RKO (cell line): ENCODE results near the gene LCT.

Experiments used
- DNase-seq: peaks from one replicate; pipeline ENCODE4 v3.0.0-alpha.2; 2016; ENCODE audit warnings: low spot score

LCT gene

DNA sequence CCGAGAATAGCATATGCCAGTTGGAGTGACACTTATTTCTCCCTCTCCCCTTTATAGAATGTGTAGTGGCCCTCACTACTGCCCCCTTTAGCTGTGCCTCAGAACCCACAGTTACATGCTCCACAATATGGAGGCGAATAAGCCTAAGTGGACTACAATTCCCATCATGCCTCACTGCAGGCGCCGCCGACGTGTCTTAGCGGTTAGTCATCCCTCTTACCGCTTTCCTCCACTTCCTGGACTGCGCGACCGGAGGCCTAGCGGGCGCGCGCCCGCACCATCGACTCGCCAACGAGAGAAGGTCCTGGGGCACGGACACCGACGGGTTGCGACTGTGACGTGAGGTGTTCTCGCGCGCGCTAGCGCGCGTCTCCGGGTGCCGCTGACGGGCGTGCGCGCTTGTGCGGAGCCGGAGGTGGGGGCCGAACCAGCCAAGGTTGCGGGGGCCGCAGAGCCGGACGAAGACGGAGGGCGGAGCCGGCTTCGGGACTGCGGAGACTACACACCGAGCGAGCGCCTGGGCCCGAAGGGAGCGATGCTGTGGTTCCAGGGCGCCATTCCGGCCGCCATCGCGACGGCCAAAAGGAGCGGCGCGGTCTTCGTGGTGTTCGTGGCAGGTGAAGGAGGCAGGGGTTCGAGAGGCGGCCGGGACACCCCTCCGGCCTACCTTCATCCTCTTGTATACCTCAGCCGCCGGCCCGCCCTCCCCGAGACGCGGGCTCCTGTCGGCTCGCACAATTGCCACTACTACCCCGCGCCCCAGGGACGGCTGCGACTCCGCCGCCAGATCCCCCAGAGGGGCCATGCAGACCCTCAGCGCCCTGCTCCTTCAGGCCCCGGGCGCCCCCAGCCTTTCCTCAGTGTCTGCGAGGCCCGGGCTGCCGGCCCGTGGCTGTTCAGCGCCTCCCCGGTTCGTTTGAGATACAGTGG lies 95.3 kb downstream of the LCT start, which contains the start of gene UBXN4:
UBXN4 (plus strand) TSS at position 461 of the 930 bp plus-strand sequence; CDS start at position 536, 75 bp downstream.
- DNase-seq = peak; percentile 99

DNA sequence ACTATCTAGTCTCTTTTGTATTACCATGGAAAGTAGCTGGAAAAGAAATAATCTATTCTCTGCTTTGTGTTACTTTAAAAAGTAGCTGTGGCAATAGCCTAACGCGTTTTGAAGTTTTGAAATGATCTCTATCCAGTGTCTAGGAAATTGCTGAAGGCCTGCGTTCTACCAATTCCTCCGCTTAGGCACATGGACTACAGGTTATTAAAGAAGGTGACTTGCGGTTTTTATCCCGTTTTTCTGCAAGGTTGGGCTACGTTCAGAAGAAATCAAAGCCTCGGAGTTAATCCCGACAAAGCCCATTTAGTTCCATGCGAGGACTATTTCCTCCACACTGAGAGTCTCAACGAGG lies 96.0 kb downstream of the LCT start:
- no peak for DNase-seq

DNA sequence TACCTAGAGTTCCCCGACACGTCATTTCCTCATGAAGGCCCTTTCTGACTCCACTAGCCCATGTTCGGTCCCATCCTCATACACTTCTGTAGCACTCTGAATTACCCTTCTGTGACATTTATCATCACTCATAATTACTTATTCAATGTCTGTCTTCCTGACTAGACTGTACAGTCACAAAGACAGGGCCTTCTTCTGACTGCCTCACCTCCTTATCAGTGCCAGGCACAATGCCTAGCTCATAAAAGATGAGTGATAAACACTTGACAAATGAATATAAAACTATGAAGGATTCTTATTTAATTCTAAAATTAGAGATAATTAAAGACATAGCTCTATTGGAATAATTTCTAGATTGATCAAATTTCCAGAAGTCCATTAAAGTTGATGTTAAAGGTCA lies 96.8 kb downstream of the LCT start:
- DNase-seq = no peak
